ENCODE measurements around the gene FZD8. TPM values are rescaled to one million over a fixed set of nuclear protein-coding genes. Genes with fewer than 3 reads are reported as not detected.

The FZD8 gene
- total RNA-seq, 1 donor from 2014 or later, result 5.2 TPM

GRCh38 chr10:35640951-35641675, 983 bp downstream of the FZD8 start:
- DNase-seq (ENCODE audit: low read depth), result peak; percentile 77

GRCh38 chr10:35640474-35640873, 1.6 kb downstream of the FZD8 start:
- peak; percentile 63 for DNase-seq (ENCODE audit: low read depth)

GRCh38 chr10:35639728-35640401, 2.2 kb downstream of the FZD8 start:
- DNase-seq (ENCODE audit: low read depth), result no peak

- no peak for DNase-seq (ENCODE audit: low read depth)
These were observed 2.9 kb downstream of the FZD8 start for GRCh38 chr10:35639021-35639727.

- no peak for DNase-seq (ENCODE audit: low read depth)
These were observed 4.0 kb downstream of the FZD8 start for GRCh38 chr10:35638101-35638500.

GRCh38 chr10:35637462-35637861, 4.6 kb downstream of the FZD8 start:
- DNase-seq (ENCODE audit: low read depth), result no peak

- no peak for DNase-seq (ENCODE audit: low read depth)
These were observed 5.1 kb downstream of the FZD8 start for GRCh38 chr10:35636956-35637355.

- peak; percentile 79 for DNase-seq (ENCODE audit: low read depth)
These were observed 6.5 kb downstream of the FZD8 start for GRCh38 chr10:35635576-35635975.

GRCh38 chr10:35633006-35633980, 8.8 kb downstream of the FZD8 start:
- no peak for DNase-seq (ENCODE audit: low read depth)

- DNase-seq (ENCODE audit: low read depth), result no peak
These were observed 10.1 kb downstream of the FZD8 start for GRCh38 chr10:35632027-35632426.

GRCh38 chr10:35631404-35631803, 10.7 kb downstream of the FZD8 start:
- no peak for DNase-seq (ENCODE audit: low read depth)

GRCh38 chr10:35626971-35627507, 15.1 kb downstream of the FZD8 start:
- no peak for DNase-seq (ENCODE audit: low read depth)

- no peak for DNase-seq (ENCODE audit: low read depth)
These were observed 27.8 kb downstream of the FZD8 start for GRCh38 chr10:35614312-35614711.

GRCh38 chr10:35613597-35614226, 28.4 kb downstream of the FZD8 start:
- DNase-seq (ENCODE audit: low read depth), result peak; percentile 31

GRCh38 chr10:35613107-35613440, 29.0 kb downstream of the FZD8 start:
- no peak for DNase-seq (ENCODE audit: low read depth)

- no peak for DNase-seq (ENCODE audit: low read depth)
These were observed 29.6 kb downstream of the FZD8 start for GRCh38 chr10:35612385-35613106.

- no peak for DNase-seq (ENCODE audit: low read depth)
These were observed 30.3 kb downstream of the FZD8 start for GRCh38 chr10:35611750-35612149.

- DNase-seq (ENCODE audit: low read depth), result no peak
These were observed 33.8 kb downstream of the FZD8 start for GRCh38 chr10:35608328-35608672.

GRCh38 chr10:35607475-35608327, 34.4 kb downstream of the FZD8 start:
- DNase-seq (ENCODE audit: low read depth), result no peak

All from myocyte (in vitro differentiated cells).